GM21423 (cell line): Measurements from ENCODE around the gene DCN.

Experiments used
- ATAC-seq: cut with Tn5 transposase; IDR thresholded peaks from one replicate; pipeline ENCODE4 v1.9.1; 2021; ENCODE audit warnings: mild to moderate bottlenecking, moderate library complexity; ENCODE audit not compliant: unreplicated experiment

DCN gene

GRCh38 chr12:91104812-91105466, 77.7 kb downstream of the DCN start:
- ATAC-seq, result no peak

- ATAC-seq, result no peak
Observed at GRCh38 chr12:91103624-91104023, 79.0 kb downstream of the DCN start.

GRCh38 chr12:91103101-91103500, 79.5 kb downstream of the DCN start:
- ATAC-seq, result no peak

- ATAC-seq, result no peak
Observed at GRCh38 chr12:91100906-91101305, 81.7 kb downstream of the DCN start.

- no peak for ATAC-seq
Observed at GRCh38 chr12:91099836-91100235, 82.8 kb downstream of the DCN start.

GRCh38 chr12:91099341-91099740, 83.3 kb downstream of the DCN start:
- no peak for ATAC-seq

GRCh38 chr12:91098941-91099340, 83.7 kb downstream of the DCN start:
- no peak for ATAC-seq

GRCh38 chr12:91098461-91098860, 84.2 kb downstream of the DCN start:
- no peak for ATAC-seq

GRCh38 chr12:91094957-91095356, 87.7 kb downstream of the DCN start:
- no peak for ATAC-seq

GRCh38 chr12:91094032-91094662, 88.5 kb downstream of the DCN start:
- no peak for ATAC-seq

- ATAC-seq, result no peak
Observed at GRCh38 chr12:91093341-91093740, 89.3 kb downstream of the DCN start.

GRCh38 chr12:91091916-91092715, 90.5 kb downstream of the DCN start:
- ATAC-seq, result no peak
